ENCODE results near the gene CCT2.
A peak's percentile ranks its signal among the peaks of the same experiment; 100 is the strongest.

Gene CCT2

GRCh38 chr12:69585189-69586062 lies at the start of gene CCT2:
Gene CCT2, plus strand, starts transcription at chr12:69585459. Its CDS starts 63 bp downstream, at chr12:69585522.
- peak; percentile 94 for DNase-seq (ENCODE audit: low read depth in 2 of 2)

GRCh38 chr12:69540987-69541386 lies 44.3 kb upstream of the CCT2 start:
- no peak for DNase-seq (ENCODE audit: low read depth in 2 of 2)

DNA sequence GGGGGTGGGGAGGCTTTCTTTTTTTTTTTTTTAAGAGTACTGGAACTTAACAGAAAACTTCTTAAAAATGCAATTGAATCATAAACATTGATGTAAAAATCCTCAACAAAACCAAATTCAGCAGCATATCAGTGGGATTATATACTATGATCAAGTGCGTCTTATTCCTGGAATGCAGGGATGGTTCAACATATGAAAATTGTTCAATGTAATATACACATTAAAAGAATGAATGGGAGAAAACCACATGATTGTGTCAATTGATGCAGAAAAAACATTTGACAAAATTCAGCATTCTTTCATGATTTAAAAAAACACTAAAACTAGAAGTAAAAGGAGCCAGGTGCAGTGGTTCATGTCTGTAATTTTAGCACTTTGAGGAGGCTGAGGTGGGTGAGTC lies 41.2 kb upstream of the CCT2 start:
- DNase-seq (ENCODE audit: low read depth in 2 of 2): no peak

DNA sequence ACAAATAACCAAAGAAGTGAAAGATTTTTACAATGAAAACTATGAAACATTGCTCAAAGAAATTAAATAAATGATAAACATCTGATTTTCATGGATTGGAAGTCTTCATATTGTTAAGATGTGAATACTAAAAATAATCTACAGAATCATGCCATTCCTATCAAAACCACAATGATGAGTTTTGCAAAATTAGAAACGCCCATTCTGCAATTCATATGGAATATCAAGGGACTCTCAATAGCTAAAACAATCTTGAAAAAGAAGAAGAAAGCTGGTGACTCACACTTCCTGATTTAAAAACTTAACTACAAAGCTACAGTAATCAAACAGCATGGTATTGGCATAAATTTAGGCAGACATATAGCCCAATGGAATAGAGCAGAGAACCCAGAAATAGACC lies 40.2 kb upstream of the CCT2 start:
- no peak for DNase-seq (ENCODE audit: low read depth in 2 of 2)

- DNase-seq (ENCODE audit: low read depth in 2 of 2): no peak
These were observed 38.4 kb upstream of the CCT2 start for GRCh38 chr12:69546693-69547438.

DNA sequence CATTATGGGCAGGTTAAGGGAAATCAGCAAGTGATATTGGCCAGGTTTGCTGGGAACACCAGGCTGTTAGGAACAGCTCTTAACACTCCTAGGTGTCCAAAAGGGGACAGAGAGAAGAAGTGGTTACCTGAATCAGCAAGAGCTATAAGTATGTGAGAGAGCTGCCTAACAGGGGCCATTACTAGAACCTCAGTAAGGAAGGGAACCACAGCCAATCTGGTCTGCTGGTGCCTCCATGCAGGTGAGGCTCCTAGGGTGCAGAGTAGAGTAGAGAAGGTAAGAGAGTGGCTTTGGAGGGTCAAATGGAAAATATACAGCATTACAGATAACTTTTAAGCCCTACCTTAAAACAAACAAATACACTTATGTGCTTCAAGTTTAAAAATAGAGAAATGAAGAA lies 36.6 kb upstream of the CCT2 start:
- no peak for DNase-seq (ENCODE audit: low read depth in 2 of 2)

DNA sequence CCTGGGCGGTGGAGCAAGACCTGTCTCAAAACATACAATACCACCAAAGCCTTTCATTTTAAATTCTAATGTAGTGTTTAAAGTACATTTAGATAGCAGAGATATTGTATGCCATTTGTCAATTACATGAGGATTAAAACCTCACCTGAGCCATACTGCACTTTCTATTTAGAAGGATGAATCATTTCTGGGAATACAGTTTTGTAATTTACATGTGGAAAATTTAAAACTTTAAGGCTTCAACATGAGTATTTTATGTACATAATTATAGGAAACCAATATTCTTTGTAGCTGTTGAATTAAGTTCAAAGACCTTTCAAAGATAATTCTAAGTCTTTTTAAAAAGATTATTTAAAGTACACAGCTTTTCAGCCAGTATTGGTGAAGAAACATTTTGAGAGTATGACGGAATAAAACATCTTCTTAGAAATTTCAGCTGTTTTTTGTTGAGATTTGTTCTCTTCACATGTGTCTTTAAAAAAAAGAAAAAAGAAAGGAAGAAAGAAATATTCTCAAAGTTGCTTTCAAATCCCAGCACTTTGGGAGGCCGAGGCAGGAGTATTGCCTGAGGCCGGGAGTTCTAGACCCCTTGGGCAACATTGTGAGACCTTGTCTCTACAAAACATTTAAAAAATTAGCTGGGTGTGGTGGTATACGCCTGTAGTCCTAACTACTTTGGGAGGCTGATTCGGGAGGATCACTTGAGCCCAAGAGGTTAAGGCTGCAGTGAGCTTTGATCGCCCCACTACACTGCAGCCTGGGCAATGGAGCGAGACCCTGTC lies 34.5 kb upstream of the CCT2 start:
- DNase-seq (ENCODE audit: low read depth in 2 of 2): no peak

- no peak for DNase-seq (ENCODE audit: low read depth in 2 of 2)
These were observed 31.5 kb upstream of the CCT2 start for GRCh38 chr12:69553628-69554248.

DNA sequence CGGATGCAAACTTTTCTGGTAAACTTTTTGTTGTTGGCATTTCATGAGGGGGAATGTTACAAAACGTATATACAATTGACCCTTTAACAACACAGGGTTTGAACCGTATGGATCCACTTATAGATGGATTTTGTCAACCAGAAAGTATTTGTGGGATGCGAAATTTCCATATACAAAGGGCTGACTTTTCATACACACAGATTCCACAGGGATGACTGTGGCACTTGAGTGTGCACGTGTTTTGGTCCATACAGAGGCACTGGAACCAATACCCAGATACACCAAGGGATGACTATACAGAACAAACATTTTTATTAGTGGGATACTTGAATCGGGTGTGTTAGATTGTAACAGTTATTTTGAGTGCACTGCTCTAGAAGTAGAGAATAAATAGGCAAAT lies 29.8 kb upstream of the CCT2 start:
- DNase-seq (ENCODE audit: low read depth in 2 of 2): no peak

DNA sequence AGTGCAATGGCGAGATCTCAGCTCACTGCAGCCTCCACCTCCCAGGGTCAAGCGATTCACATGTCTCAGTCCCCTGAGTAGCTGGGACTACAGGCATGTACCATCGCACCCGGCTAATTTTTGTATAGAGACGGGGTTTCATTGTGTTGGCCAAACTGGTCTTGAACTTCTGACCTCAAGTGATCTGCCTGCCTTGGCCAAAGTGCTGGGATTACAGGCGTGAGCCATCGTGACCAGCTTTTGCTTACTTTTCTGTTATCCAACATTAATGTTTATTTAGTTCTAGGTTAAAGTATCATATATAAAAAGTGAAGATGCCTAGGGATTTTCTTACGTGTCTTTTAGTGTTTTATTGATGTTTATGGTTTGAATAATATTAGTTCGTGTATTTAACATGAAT lies 28.9 kb upstream of the CCT2 start:
- no peak for DNase-seq (ENCODE audit: low read depth in 2 of 2)

- no peak for DNase-seq (ENCODE audit: low read depth in 2 of 2)
These were observed 22.0 kb upstream of the CCT2 start for GRCh38 chr12:69563166-69563762.

- no peak for DNase-seq (ENCODE audit: low read depth in 2 of 2)
These were observed 18.7 kb upstream of the CCT2 start for GRCh38 chr12:69566603-69567002.

GRCh38 chr12:69569236-69569635 lies 16.0 kb upstream of the CCT2 start:
- DNase-seq (ENCODE audit: low read depth in 2 of 2): no peak

- DNase-seq (ENCODE audit: low read depth in 2 of 2): no peak
These were observed 15.2 kb upstream of the CCT2 start for GRCh38 chr12:69570000-69570516.

DNA sequence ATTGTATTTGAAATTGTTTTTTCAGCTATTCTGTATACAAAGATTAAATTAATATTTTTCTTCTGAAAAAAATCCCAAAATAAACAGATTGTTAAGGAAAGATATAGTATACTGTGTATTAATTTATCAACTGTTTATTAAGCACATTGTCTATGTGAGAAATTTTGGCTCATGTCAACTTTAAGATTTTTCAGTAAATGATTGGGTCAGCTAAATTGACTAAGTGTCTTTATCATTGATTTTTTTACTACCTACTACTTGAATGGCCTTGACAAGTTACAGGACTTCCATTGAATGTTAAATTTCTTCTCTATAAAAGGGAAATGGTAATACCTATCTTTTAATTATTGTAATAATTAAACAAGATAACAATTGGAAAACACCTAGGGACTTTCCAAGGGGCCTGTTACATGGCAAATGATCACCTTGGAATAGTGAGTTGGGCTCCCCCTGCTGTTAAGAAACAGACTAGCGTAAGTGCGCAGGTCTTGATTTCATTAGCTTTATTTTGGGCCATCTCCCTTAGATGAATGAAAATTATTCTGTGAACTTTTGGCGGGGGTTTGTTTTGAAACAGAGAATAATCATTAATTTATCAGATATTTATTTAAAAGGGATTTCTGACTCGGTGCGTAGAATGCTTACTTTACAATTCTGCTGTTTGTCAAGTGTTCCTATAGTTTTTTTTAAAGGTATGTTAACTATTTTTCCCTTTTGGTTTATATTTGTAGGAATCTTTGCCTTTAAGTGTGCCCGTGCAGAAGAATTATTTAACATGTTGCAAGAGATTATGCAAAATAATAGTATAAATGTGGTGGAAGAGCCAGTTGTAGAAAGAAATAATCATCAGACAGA lies 14.5 kb upstream of the CCT2 start:
- peak; percentile 15 to 25 for DNase-seq (ENCODE audit: low read depth in 2 of 2)

DNA sequence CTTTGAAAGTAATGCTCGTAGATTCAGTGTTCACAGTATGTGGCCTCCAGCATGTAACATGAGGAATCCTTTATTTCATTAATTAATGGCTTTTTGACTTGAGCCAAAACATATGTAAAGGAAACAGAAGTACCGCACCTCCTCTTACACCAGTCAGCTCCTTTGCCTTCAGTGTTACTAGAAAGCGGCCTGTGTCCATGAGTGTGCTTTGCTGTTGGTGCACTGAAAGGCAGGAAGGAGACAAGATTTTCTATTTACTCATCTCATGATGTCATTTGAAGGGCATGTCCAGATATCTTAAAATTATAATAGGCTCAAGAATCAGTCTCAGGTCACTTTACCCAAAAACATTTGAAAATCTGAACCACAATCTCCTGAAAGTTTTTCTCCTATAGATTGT lies 9.9 kb upstream of the CCT2 start:
- DNase-seq (ENCODE audit: low read depth in 2 of 2): no peak

- DNase-seq (ENCODE audit: low read depth in 2 of 2): no peak
These were observed 7.0 kb upstream of the CCT2 start for GRCh38 chr12:69578283-69578682.

GRCh38 chr12:69579029-69579428 lies 6.2 kb upstream of the CCT2 start:
- no peak for DNase-seq (ENCODE audit: low read depth in 2 of 2)

DNA sequence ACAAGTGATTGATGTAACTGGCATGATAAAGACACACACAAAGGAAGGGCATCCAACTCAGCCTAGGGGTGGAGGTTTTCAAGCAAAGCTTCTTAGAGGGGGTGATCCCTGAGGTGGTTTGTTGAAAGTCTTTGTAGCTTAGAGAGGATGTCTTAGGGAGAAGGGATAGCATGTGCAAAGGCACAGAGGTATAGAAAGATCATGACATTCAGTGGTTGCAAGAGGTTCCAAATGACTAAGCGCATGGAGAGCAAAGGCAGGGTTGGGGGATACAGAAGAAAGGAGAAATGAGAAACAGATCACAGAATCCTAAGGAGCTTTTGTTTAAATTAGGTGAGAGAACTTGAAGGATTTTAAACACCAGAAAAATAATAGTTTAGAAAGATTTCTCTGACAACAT lies 5.2 kb upstream of the CCT2 start:
- no peak for DNase-seq (ENCODE audit: low read depth in 2 of 2)

GRCh38 chr12:69583203-69583602 lies 2.1 kb upstream of the CCT2 start:
- DNase-seq (ENCODE audit: low read depth in 2 of 2): no peak

Data from stimulated activated CD8-positive, alpha-beta memory T cell treated with anti-CD3 and anti-CD28 coated beads, Interleukin-15, amount 100 ng/mL, for 48 hours (primary cell).